ENCODE measurements around the gene PRLR. TPM values are rescaled to one million over a fixed set of nuclear protein-coding genes. Genes with fewer than 3 reads are reported as not detected.
A peak's percentile ranks its signal among the peaks of the same experiment; 100 is the strongest.

The PRLR gene
- total RNA-seq, 1 experiment from 2014 or later: not detected

GRCh38 chr5:35186749-35187148 is 43.5 kb downstream of the PRLR start:
- Histone ChIP-seq H3K36me3 (ENCODE audit: insufficient read depth, low read length) (no peaks in the 10 kb centered on the region), H3K9me2 (replicated peaks; ENCODE audit: insufficient read depth, low read length) (no peaks in the 10 kb centered on the region), H4K20me1 (ENCODE audit: insufficient read depth, low read depth, low read length) (no peaks in the 10 kb centered on the region), H3K9ac (ENCODE audit: low read length) (no peak overlapping the region), H3K4me2 (ENCODE audit: low read depth, low read length, poor library complexity, severe bottlenecking) (no peak overlapping the region), H3K27ac (ENCODE audit: low read length) (no peak overlapping the region), H3K9me3 (ENCODE audit: low read length) (no peaks in the 10 kb centered on the region), H3K4me1 (ENCODE audit: low read length) (no peaks in the 10 kb centered on the region), H3K27me3 (ENCODE audit: low read length) (no peaks in the 10 kb centered on the region), H3K4me3 (ENCODE audit: low read length) (no peak overlapping the region), H2AFZ (ENCODE audit: low read length) (no peak overlapping the region), H3K79me2 (ENCODE audit: low read length) (no peaks in the 10 kb centered on the region)
- DNase-seq: no peak

GRCh38 chr5:35185518-35185917 is 44.8 kb downstream of the PRLR start:
- Histone ChIP-seq H3K4me2 (ENCODE audit: low read depth, low read length, poor library complexity, severe bottlenecking) (no peak overlapping the region), H3K9ac (ENCODE audit: low read length) (no peak overlapping the region), H3K27me3 (ENCODE audit: low read length) (no peaks in the 10 kb centered on the region), H3K9me2 (replicated peaks; ENCODE audit: insufficient read depth, low read length) (no peaks in the 10 kb centered on the region), H3K4me1 (ENCODE audit: low read length) (no peaks in the 10 kb centered on the region), H2AFZ (ENCODE audit: low read length) (no peak overlapping the region), H3K36me3 (ENCODE audit: insufficient read depth, low read length) (no peaks in the 10 kb centered on the region), H3K9me3 (ENCODE audit: low read length) (no peaks in the 10 kb centered on the region), H3K27ac (ENCODE audit: low read length) (no peak overlapping the region), H3K4me3 (ENCODE audit: low read length) (no peak overlapping the region), H4K20me1 (ENCODE audit: insufficient read depth, low read depth, low read length) (no peaks in the 10 kb centered on the region), H3K79me2 (ENCODE audit: low read length) (no peaks in the 10 kb centered on the region)
- DNase-seq: no peak

- no peak for DNase-seq
- Histone ChIP-seq H2AFZ (ENCODE audit: low read length) (no peak overlapping the region), H3K27me3 (ENCODE audit: low read length) (no peaks in the 10 kb centered on the region), H3K36me3 (ENCODE audit: insufficient read depth, low read length) (no peaks in the 10 kb centered on the region), H3K9me3 (ENCODE audit: low read length) (no peaks in the 10 kb centered on the region), H3K4me2 (ENCODE audit: low read depth, low read length, poor library complexity, severe bottlenecking) (no peak overlapping the region), H3K4me3 (ENCODE audit: low read length) (no peak overlapping the region), H3K27ac (ENCODE audit: low read length) (no peak overlapping the region), H3K79me2 (ENCODE audit: low read length) (no peaks in the 10 kb centered on the region), H3K9ac (ENCODE audit: low read length) (no peak overlapping the region), H3K4me1 (ENCODE audit: low read length) (no peaks in the 10 kb centered on the region), H4K20me1 (ENCODE audit: insufficient read depth, low read depth, low read length) (no peaks in the 10 kb centered on the region), H3K9me2 (replicated peaks; ENCODE audit: insufficient read depth, low read length) (no peaks in the 10 kb centered on the region)
Measured at GRCh38 chr5:35183556-35183955, 46.7 kb downstream of the PRLR start.

- H3K4me1 ChIP-seq (ENCODE audit: low read length): no peaks in the 10 kb centered on the region
- H3K4me2 ChIP-seq (ENCODE audit: low read depth, low read length, poor library complexity, severe bottlenecking): no peak overlapping the region
- H4K20me1 ChIP-seq (ENCODE audit: insufficient read depth, low read depth, low read length): no peaks in the 10 kb centered on the region
- H3K36me3 ChIP-seq (ENCODE audit: insufficient read depth, low read length): no peaks in the 10 kb centered on the region
- H3K9ac ChIP-seq (ENCODE audit: low read length): no peak overlapping the region
- H3K27ac ChIP-seq (ENCODE audit: low read length): no peak overlapping the region
- no peaks in the 10 kb centered on the region for H3K9me2 ChIP-seq (replicated peaks; ENCODE audit: insufficient read depth, low read length)
- peak; percentile 71 for DNase-seq
- H3K4me3 ChIP-seq (ENCODE audit: low read length): no peak overlapping the region
- H3K9me3 ChIP-seq (ENCODE audit: low read length): no peaks in the 10 kb centered on the region
- H3K27me3 ChIP-seq (ENCODE audit: low read length): no peaks in the 10 kb centered on the region
- no peak overlapping the region for H2AFZ ChIP-seq (ENCODE audit: low read length)
- no peaks in the 10 kb centered on the region for H3K79me2 ChIP-seq (ENCODE audit: low read length)
Measured at GRCh38 chr5:35182910-35183535, 47.3 kb downstream of the PRLR start.

- Histone ChIP-seq H3K4me1 (ENCODE audit: low read length) (no peaks in the 10 kb centered on the region), H3K4me3 (ENCODE audit: low read length) (no peak overlapping the region), H2AFZ (ENCODE audit: low read length) (no peak overlapping the region), H4K20me1 (ENCODE audit: insufficient read depth, low read depth, low read length) (no peaks in the 10 kb centered on the region), H3K4me2 (ENCODE audit: low read depth, low read length, poor library complexity, severe bottlenecking) (no peak overlapping the region), H3K9ac (ENCODE audit: low read length) (no peak overlapping the region), H3K9me3 (ENCODE audit: low read length) (no peaks in the 10 kb centered on the region), H3K36me3 (ENCODE audit: insufficient read depth, low read length) (no peaks in the 10 kb centered on the region), H3K9me2 (replicated peaks; ENCODE audit: insufficient read depth, low read length) (no peaks in the 10 kb centered on the region), H3K27me3 (ENCODE audit: low read length) (no peaks in the 10 kb centered on the region), H3K79me2 (ENCODE audit: low read length) (no peaks in the 10 kb centered on the region), H3K27ac (ENCODE audit: low read length) (no peak overlapping the region)
- no peak for DNase-seq
Measured at GRCh38 chr5:35182486-35182885, 47.8 kb downstream of the PRLR start.

GRCh38 chr5:35180046-35180445 is 50.2 kb downstream of the PRLR start:
- H3K9me2 ChIP-seq (replicated peaks; ENCODE audit: insufficient read depth, low read length): no peaks in the 10 kb centered on the region
- no peak overlapping the region for H3K4me3 ChIP-seq (ENCODE audit: low read length)
- H3K79me2 ChIP-seq (ENCODE audit: low read length): no peaks in the 10 kb centered on the region
- no peaks in the 10 kb centered on the region for H3K4me1 ChIP-seq (ENCODE audit: low read length)
- no peaks in the 10 kb centered on the region for H3K27me3 ChIP-seq (ENCODE audit: low read length)
- DNase-seq: no peak
- no peaks in the 10 kb centered on the region for H3K9me3 ChIP-seq (ENCODE audit: low read length)
- no peak overlapping the region for H3K9ac ChIP-seq (ENCODE audit: low read length)
- H4K20me1 ChIP-seq (ENCODE audit: insufficient read depth, low read depth, low read length): no peaks in the 10 kb centered on the region
- no peak overlapping the region for H3K4me2 ChIP-seq (ENCODE audit: low read depth, low read length, poor library complexity, severe bottlenecking)
- H2AFZ ChIP-seq (ENCODE audit: low read length): no peak overlapping the region
- H3K36me3 ChIP-seq (ENCODE audit: insufficient read depth, low read length): no peaks in the 10 kb centered on the region
- H3K27ac ChIP-seq (ENCODE audit: low read length): no peak overlapping the region

- H3K4me1 ChIP-seq (ENCODE audit: low read length): no peaks in the 10 kb centered on the region
- no peaks in the 10 kb centered on the region for H3K36me3 ChIP-seq (ENCODE audit: insufficient read depth, low read length)
- no peak overlapping the region for H3K4me2 ChIP-seq (ENCODE audit: low read depth, low read length, poor library complexity, severe bottlenecking)
- no peak overlapping the region for H3K4me3 ChIP-seq (ENCODE audit: low read length)
- H3K27ac ChIP-seq (ENCODE audit: low read length): no peak overlapping the region
- no peaks in the 10 kb centered on the region for H3K9me3 ChIP-seq (ENCODE audit: low read length)
- H3K9ac ChIP-seq (ENCODE audit: low read length): no peak overlapping the region
- no peaks in the 10 kb centered on the region for H4K20me1 ChIP-seq (ENCODE audit: insufficient read depth, low read depth, low read length)
- DNase-seq: no peak
- no peak overlapping the region for H2AFZ ChIP-seq (ENCODE audit: low read length)
- no peaks in the 10 kb centered on the region for H3K27me3 ChIP-seq (ENCODE audit: low read length)
- H3K79me2 ChIP-seq (ENCODE audit: low read length): no peaks in the 10 kb centered on the region
- H3K9me2 ChIP-seq (replicated peaks; ENCODE audit: insufficient read depth, low read length): no peaks in the 10 kb centered on the region
Measured at GRCh38 chr5:35177783-35178182, 52.5 kb downstream of the PRLR start.

GRCh38 chr5:35172533-35172932 is 57.8 kb downstream of the PRLR start:
- no peaks in the 10 kb centered on the region for H3K79me2 ChIP-seq (ENCODE audit: low read length)
- H3K9me2 ChIP-seq (replicated peaks; ENCODE audit: insufficient read depth, low read length): no peaks in the 10 kb centered on the region
- no peak overlapping the region for H2AFZ ChIP-seq (ENCODE audit: low read length)
- no peaks in the 10 kb centered on the region for H4K20me1 ChIP-seq (ENCODE audit: insufficient read depth, low read depth, low read length)
- H3K9me3 ChIP-seq (ENCODE audit: low read length): no peaks in the 10 kb centered on the region
- DNase-seq: no peak
- H3K27me3 ChIP-seq (ENCODE audit: low read length): no peaks in the 10 kb centered on the region
- H3K4me1 ChIP-seq (ENCODE audit: low read length): peaks cover 5% of the 10 kb centered on the region; the same call in 1 of the 2 replicates
- H3K4me3 ChIP-seq (ENCODE audit: low read length): no peak overlapping the region
- no peaks in the 10 kb centered on the region for H3K36me3 ChIP-seq (ENCODE audit: insufficient read depth, low read length)
- H3K9ac ChIP-seq (ENCODE audit: low read length): no peak overlapping the region
- H3K4me2 ChIP-seq (ENCODE audit: low read depth, low read length, poor library complexity, severe bottlenecking): no peak overlapping the region
- no peak overlapping the region for H3K27ac ChIP-seq (ENCODE audit: low read length)

Data from Karpas-422 (cell line).